Testis (tissue), 3 donors: Measurements from ENCODE around the gene ANKRD11. TPM values are rescaled to one million over a fixed set of nuclear protein-coding genes. Genes with fewer than 3 reads are reported as not detected.

Experiments used
- DNase-seq: peaks from one replicate; pipeline ENCODE4 v3.0.0-alpha.2; 2019
- H3K27ac ChIP-seq, 2 donors: fragments of 200-600 bp; sonication (generic); one replicate each; pipeline ENCODE4 v1.5.1; 2019
- H3K27me3 ChIP-seq: fragments of 200-600 bp; sonication (generic); one replicate; pipeline ENCODE4 v1.5.1; 2019
- H3K36me3 ChIP-seq: fragments of 200-600 bp; sonication (generic); one replicate; pipeline ENCODE4 v1.5.1; 2017; ENCODE audit warnings: low read depth; ENCODE audit errors: missing control alignments
- H3K4me1 ChIP-seq: fragments of 200-600 bp; sonication (generic); one replicate; pipeline ENCODE4 v1.5.1; 2019
- H3K4me3 ChIP-seq, 2 donors: fragments of 200-600 bp; sonication (generic); one replicate each; pipeline ENCODE4 v1.5.1; 2017 to 2019
- H3K9me3 ChIP-seq: fragments of 200-600 bp; sonication (generic); one replicate; pipeline ENCODE4 v1.5.1; 2017
- POLR2A ChIP-seq: fragments of 450-650 bp; IDR thresholded peaks from one replicate; pipeline ENCODE4 v1.6.1; 2017; ENCODE audit warnings: antibody characterized with exemption, mild to moderate bottlenecking, moderate library complexity
- WGBS, 2 donors: methylation state at CpG; one replicate each; pipeline ENCODE4 v1.1.5; 2018; 5-methylcytosine and 5-hydroxymethylcytosine counted together
- intact Hi-C: fragments of 100-400 bp; cut with DNase I; formaldehyde crosslinking; loops from one replicate; pipeline ENCODE4 v1.15.1; 2023; ENCODE audit warnings: low total_unique reads
- polyA plus RNA-seq: library from polyadenylated mRNA; stranded (reverse); fragments of 350-450 nt; fragmentation: Illumina TruSeq; extraction: RNeasy Lipid Tissue Mini Kit (QIAGEN cat#74804); gene quantifications from one replicate; pipeline ENCODE4 v1.2.3, GENCODE V29; 2014; ENCODE audit warnings: low read depth, low replicate concordance; ENCODE audit not compliant: insufficient read depth
- total RNA-seq, 2 donors: library from RNA; depleted of rRNA; stranded (reverse); fragments of >200 nt; gene quantifications; one replicate each; pipeline ENCODE4 v1.2.3, GENCODE V29; 2016
- TF ChIP-seq, protein P1 (sequence below), 3 experiments: fragments of 450-650 bp in 2 of 3; fragments of 200-600 bp in 1 of 3; sonication (generic) in 1 of 3; IDR thresholded peaks; one replicate each; pipeline ENCODE4 v1.5.1; 2016 to 2019; ENCODE audit warnings: antibody characterized with exemption in 3 of 3, mild to moderate bottlenecking in 2 of 3, moderate library complexity in 1 of 3

Gene ANKRD11
- total and polyA plus RNA-seq, 3 donors from 2014 or later, result 49.7 to 187 (median 150) TPM

GRCh38 chr16:89298623-89299225 is 191.6 kb downstream of the ANKRD11 start:
- no peaks in the 10 kb centered on the region for H3K9me3 ChIP-seq
- no peaks in the 10 kb centered on the region for H3K27me3 ChIP-seq
- 80 to 89% methylated on average over 16 to 17 of the region's 17 CpGs for WGBS, 2 donors
- no peaks in the 10 kb centered on the region for H3K36me3 ChIP-seq
- no peak for DNase-seq
- no peak for TF ChIP-seq POLR2A
- TF ChIP-seq, protein P1, sequence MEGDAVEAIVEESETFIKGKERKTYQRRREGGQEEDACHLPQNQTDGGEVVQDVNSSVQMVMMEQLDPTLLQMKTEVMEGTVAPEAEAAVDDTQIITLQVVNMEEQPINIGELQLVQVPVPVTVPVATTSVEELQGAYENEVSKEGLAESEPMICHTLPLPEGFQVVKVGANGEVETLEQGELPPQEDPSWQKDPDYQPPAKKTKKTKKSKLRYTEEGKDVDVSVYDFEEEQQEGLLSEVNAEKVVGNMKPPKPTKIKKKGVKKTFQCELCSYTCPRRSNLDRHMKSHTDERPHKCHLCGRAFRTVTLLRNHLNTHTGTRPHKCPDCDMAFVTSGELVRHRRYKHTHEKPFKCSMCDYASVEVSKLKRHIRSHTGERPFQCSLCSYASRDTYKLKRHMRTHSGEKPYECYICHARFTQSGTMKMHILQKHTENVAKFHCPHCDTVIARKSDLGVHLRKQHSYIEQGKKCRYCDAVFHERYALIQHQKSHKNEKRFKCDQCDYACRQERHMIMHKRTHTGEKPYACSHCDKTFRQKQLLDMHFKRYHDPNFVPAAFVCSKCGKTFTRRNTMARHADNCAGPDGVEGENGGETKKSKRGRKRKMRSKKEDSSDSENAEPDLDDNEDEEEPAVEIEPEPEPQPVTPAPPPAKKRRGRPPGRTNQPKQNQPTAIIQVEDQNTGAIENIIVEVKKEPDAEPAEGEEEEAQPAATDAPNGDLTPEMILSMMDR (IDR thresholded peaks at IDR 0.05), result no peak
- intact Hi-C loops, result no loop called here
- no peak overlapping the region for H3K27ac ChIP-seq
- H3K4me1 ChIP-seq, result peaks cover 46% of the 10 kb centered on the region
- no peak overlapping the region for H3K4me3 ChIP-seq

- TF ChIP-seq, protein P1 (IDR thresholded peaks at IDR 0.05), result no peak
- no peak for TF ChIP-seq POLR2A
- intact Hi-C loops, result no loop called here
- Histone ChIP-seq H3K4me3 (no peak overlapping the region), H3K9me3 (no peaks in the 10 kb centered on the region), H3K27ac (no peak overlapping the region), H3K4me1 (peaks cover 45% of the 10 kb centered on the region), H3K36me3 (no peaks in the 10 kb centered on the region), H3K27me3 (no peaks in the 10 kb centered on the region)
- WGBS, 2 donors, result 84 to 89% methylated on average over 13 to 17 of the region's 17 CpGs
- DNase-seq, result no peak
These were observed 192.3 kb downstream of the ANKRD11 start for GRCh38 chr16:89297910-89298545.

GRCh38 chr16:89297156-89297874 is 193.0 kb downstream of the ANKRD11 start:
- Histone ChIP-seq H3K4me3 (no peak overlapping the region), H3K27me3 (no peaks in the 10 kb centered on the region), H3K4me1 (peaks cover 38% of the 10 kb centered on the region), H3K36me3 (no peaks in the 10 kb centered on the region), H3K27ac (no peak overlapping the region), H3K9me3 (no peaks in the 10 kb centered on the region)
- TF ChIP-seq POLR2A, result no peak
- TF ChIP-seq, protein P1 (IDR thresholded peaks at IDR 0.05), result no peak
- intact Hi-C loops, result no loop called here
- DNase-seq, result no peak
- WGBS, 2 donors, result 91 to 93% methylated on average over 27 of the region's 27 CpGs

- no peak for DNase-seq
- intact Hi-C loops, result no loop called here
- Histone ChIP-seq H3K27me3 (no peaks in the 10 kb centered on the region), H3K4me1 (peaks cover 24% of the 10 kb centered on the region), H3K36me3 (no peaks in the 10 kb centered on the region), H3K4me3 (no peak overlapping the region), H3K9me3 (no peaks in the 10 kb centered on the region), H3K27ac (no peak overlapping the region)
- 72 to 76% methylated on average over 6 of the region's 6 CpGs for WGBS, 2 donors
- TF ChIP-seq POLR2A, result no peak
- TF ChIP-seq, protein P1 (IDR thresholded peaks at IDR 0.05), result no peak
These were observed 194.4 kb downstream of the ANKRD11 start for GRCh38 chr16:89295915-89296314.
